GM23248 (cell line): ENCODE measurements around the gene RNU2-1. TPM values are rescaled to one million over a fixed set of nuclear protein-coding genes. Genes with fewer than 3 reads are reported as not detected.

Experiments used
- DNase-seq: peaks from one replicate; pipeline ENCODE4 v3.0.0-alpha.2; 2015
- H2AFZ ChIP-seq: fragments of 200-600 bp; sonication (generic); 2 replicates; pipeline ENCODE4 v1.6.1; 2016; ENCODE audit warnings: antibody characterized with exemption
- H3F3A ChIP-seq: fragments of 200-600 bp; sonication (generic); 2 replicates; pipeline ENCODE4 v1.6.1; 2016; ENCODE audit warnings: mild to moderate bottlenecking, antibody characterized with exemption, mixed run types; ENCODE audit not compliant: insufficient read depth
- H3K27ac ChIP-seq: fragments of 200-600 bp; sonication (generic); 2 replicates; pipeline ENCODE4 v1.5.1; 2016; ENCODE audit warnings: mild to moderate bottlenecking
- H3K27me3 ChIP-seq: fragments of 200-600 bp; sonication (generic); replicated peaks from 2 replicates; pipeline ENCODE4 v1.6.1; 2016; ENCODE audit warnings: mild to moderate bottlenecking; ENCODE audit not compliant: insufficient read depth
- H3K36me3 ChIP-seq: fragments of 200-600 bp; sonication (generic); 2 replicates; pipeline ENCODE4 v1.6.1; 2016; ENCODE audit warnings: low read depth, mild to moderate bottlenecking
- H3K4me1 ChIP-seq: fragments of 200-600 bp; sonication (generic); 2 replicates; pipeline ENCODE4 v1.6.1; 2016; ENCODE audit warnings: mild to moderate bottlenecking; ENCODE audit not compliant: insufficient read depth
- H3K4me2 ChIP-seq: fragments of 200-600 bp; sonication (generic); one replicate; pipeline ENCODE4 v1.6.1; 2016; ENCODE audit warnings: mild to moderate bottlenecking; ENCODE audit not compliant: unreplicated experiment
- H3K4me3 ChIP-seq: fragments of 200-600 bp; sonication (generic); 2 replicates; pipeline ENCODE4 v1.5.1; 2016; ENCODE audit warnings: mild to moderate bottlenecking
- H3K79me2 ChIP-seq: fragments of 200-600 bp; sonication (generic); 2 replicates; pipeline ENCODE4 v1.6.1; 2016; ENCODE audit warnings: mild to moderate bottlenecking; ENCODE audit not compliant: insufficient read depth
- H3K9ac ChIP-seq: fragments of 200-600 bp; sonication (generic); 2 replicates; pipeline ENCODE4 v1.6.1; 2016; ENCODE audit warnings: mild to moderate bottlenecking
- H3K9me2 ChIP-seq: fragments of 200-600 bp; sonication (generic); 2 replicates; pipeline ENCODE4 v1.6.1; 2016; ENCODE audit warnings: mixed run types, mild to moderate bottlenecking, moderate library complexity; ENCODE audit not compliant: insufficient read depth
- H3K9me3 ChIP-seq: fragments of 200-600 bp; sonication (generic); one replicate; pipeline ENCODE4 v1.6.1; 2017; ENCODE audit warnings: low read depth
- H4K20me1 ChIP-seq: fragments of 200-600 bp; sonication (generic); 2 replicates; pipeline ENCODE4 v1.6.0; 2016; ENCODE audit not compliant: insufficient read depth
- EZH2 ChIP-seq: fragments of 200-600 bp; sonication (generic); IDR thresholded peaks from 2 replicates; pipeline ENCODE4 v1.6.1; 2018; ENCODE audit warnings: antibody characterized with exemption, mild to moderate bottlenecking; ENCODE audit not compliant: insufficient read depth, poor library complexity, severe bottlenecking
- EZH2phosphoT487 ChIP-seq: fragments of 200-600 bp; sonication (generic); IDR thresholded peaks from 2 replicates; pipeline ENCODE4 v1.6.1; 2018; ENCODE audit warnings: antibody characterized with exemption, moderate library complexity, mild to moderate bottlenecking, low read depth; ENCODE audit not compliant: insufficient read depth
- WGBS, 2 experiments: methylation state at CpG; one replicate each; pipeline ENCODE4 v1.1.6; 2015 to 2017; ENCODE audit warnings: low lambda C conversion rate in 2 of 2, low coverage in 1 of 2; ENCODE audit errors: missing lambda C conversion rate in 2 of 2; 5-methylcytosine and 5-hydroxymethylcytosine counted together
- in situ Hi-C: fragments of 300-500 bp; cut with MboI; formaldehyde crosslinking; loops from 2 replicates; pipeline ENCODE4 v1.15.0; 2020
- polyA plus RNA-seq: library from polyadenylated mRNA; unstranded; fragments of >200 nt; fragmentation: Nextera tagmentation; extraction: Ambion mirVana; gene quantifications from 2 replicates; pipeline ENCODE4 v1.2.1, GENCODE V29; 2016
- total RNA-seq: library from RNA; depleted of rRNA; stranded (reverse); fragments of >200 nt; shearing (Covaris generic); gene quantifications from 2 replicates; pipeline ENCODE4 v1.2.3, GENCODE V29; 2014

Gene RNU2-1
- total and polyA plus RNA-seq, 2 experiments from 2014 or later, result 5.0 TPM; not detected in 1

DNA sequence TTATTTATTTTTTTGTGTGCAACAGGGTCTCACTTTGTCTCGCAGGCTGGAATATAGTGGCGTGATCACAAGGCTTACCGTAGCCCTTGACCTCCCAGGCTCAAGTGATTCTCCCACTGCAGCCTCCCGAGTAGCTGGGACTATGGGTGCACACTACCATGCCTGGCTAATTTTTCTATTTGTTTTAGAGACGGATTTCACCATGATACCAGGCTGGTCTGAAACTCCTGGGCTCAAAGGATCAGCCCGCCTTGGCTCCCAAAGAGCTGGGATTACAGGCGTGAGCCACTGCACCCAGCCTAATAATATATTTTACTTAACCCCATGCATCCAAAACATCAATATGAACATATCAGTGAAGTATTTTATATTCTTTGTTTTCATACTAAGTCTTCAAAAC, 7.4 kb downstream of the RNU2-1 start:
- no peak overlapping the region for H3K27ac ChIP-seq
- H3F3A ChIP-seq, result no peaks in the 10 kb centered on the region
- H3K4me2 ChIP-seq, result no peak overlapping the region
- H3K79me2 ChIP-seq, result no peaks in the 10 kb centered on the region
- H3K36me3 ChIP-seq, result no peaks in the 10 kb centered on the region
- H3K9ac ChIP-seq, result no peak overlapping the region
- H4K20me1 ChIP-seq, result no peaks in the 10 kb centered on the region
- no peak overlapping the region for H3K4me3 ChIP-seq
- H3K9me2 ChIP-seq, result no peaks in the 10 kb centered on the region
- no peak for TF ChIP-seq EZH2phosphoT487
- no peak for TF ChIP-seq EZH2
- H3K4me1 ChIP-seq, result no peaks in the 10 kb centered on the region
- DNase-seq, result no peak
- H2AFZ ChIP-seq, result no peak overlapping the region
- WGBS, 2 experiments, result 92 to 94% methylated on average over 7 of the region's 7 CpGs
- no peaks in the 10 kb centered on the region for H3K9me3 ChIP-seq
- in situ Hi-C loops, result no loop called here
- no peaks in the 10 kb centered on the region for H3K27me3 ChIP-seq

DNA sequence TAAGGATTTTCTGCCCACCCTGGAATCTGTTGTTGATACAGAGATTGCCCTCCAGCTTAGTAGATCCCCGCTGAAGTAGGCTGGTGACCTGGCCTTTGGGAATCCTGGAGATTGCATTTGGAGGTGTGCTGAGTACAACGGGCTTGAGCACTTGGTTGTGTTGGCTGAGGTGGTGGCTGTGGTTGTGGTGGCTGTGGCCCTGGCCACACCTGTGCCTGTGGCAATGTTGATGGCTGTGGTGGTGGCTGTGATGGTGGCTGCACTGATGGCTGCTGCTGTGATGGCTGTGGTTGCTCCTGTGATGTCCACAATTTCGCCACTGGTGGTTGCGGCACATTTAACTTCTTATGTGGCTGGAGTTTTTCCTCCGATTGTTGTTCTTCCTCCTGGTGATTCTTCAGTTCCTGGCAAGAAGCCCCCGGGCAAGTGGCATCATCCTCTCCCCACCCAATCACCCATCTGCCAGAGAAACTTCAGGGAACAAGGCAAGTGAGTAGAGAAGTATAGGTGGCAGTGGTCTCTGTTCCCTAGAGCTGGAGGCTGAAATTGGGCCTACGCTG, 9.6 kb downstream of the RNU2-1 start:
- no peaks in the 10 kb centered on the region for H3K4me1 ChIP-seq
- H3K36me3 ChIP-seq, result 0 out of 2 replicates have a peak, but pooled peaks cover under 1% of the 10 kb centered on the region
- no peak overlapping the region for H3K4me3 ChIP-seq
- WGBS, 2 experiments, result 88 to 91% methylated on average over 7 of the region's 7 CpGs
- in situ Hi-C loops, result no loop called here
- H3F3A ChIP-seq, result no peaks in the 10 kb centered on the region
- no peak overlapping the region for H3K4me2 ChIP-seq
- H3K9ac ChIP-seq, result no peak overlapping the region
- no peak for TF ChIP-seq EZH2
- TF ChIP-seq EZH2phosphoT487, result no peak
- no peak overlapping the region for H3K27ac ChIP-seq
- H3K79me2 ChIP-seq, result no peaks in the 10 kb centered on the region
- no peaks in the 10 kb centered on the region for H3K9me3 ChIP-seq
- no peaks in the 10 kb centered on the region for H3K27me3 ChIP-seq
- DNase-seq, result no peak
- H3K9me2 ChIP-seq, result no peaks in the 10 kb centered on the region
- no peak overlapping the region for H2AFZ ChIP-seq
- H4K20me1 ChIP-seq, result no peaks in the 10 kb centered on the region

DNA sequence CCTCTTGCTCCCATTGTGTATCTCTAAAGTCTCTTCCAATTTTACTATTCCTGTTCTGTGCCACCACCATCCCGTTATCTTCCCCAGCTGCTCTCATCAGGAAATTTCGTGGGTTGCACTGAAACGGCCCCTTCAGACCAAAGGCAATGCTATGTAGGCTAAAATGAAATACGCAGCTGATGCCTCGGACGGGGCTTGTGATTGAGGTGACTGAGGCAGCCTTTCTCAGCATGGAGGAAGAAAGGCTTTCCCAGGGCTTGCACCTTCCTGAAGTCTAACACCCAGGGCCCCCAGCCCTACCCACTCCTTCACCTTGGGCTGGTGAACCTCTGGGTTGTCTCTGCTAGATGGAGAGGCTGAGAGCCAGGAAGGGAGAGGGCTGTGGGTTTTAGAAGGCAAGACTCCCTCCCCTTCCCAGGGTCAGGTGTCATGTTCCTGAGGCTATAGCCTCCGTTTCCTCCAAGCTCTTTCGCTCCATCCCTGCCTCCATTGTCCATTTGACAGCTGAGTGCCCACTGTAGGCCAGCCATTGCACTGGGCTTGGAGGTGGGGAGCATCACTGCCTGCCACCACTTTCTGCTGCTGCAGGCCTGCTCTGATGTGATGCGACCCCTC, 13.2 kb downstream of the RNU2-1 start:
- no peak for TF ChIP-seq EZH2
- no peak for TF ChIP-seq EZH2phosphoT487
- Histone ChIP-seq H3K9ac (no peak overlapping the region), H3K79me2 (no peaks in the 10 kb centered on the region), H3K9me3 (no peaks in the 10 kb centered on the region), H3K4me2 (no peak overlapping the region), H3K36me3 (peaks cover 5% of the 10 kb centered on the region; the same call in 1 of the 2 replicates), H4K20me1 (no peaks in the 10 kb centered on the region), H3K27me3 (no peaks in the 10 kb centered on the region), H2AFZ (no peak overlapping the region), H3K27ac (no peak overlapping the region), H3K4me1 (no peaks in the 10 kb centered on the region), H3K4me3 (no peak overlapping the region), H3K9me2 (no peaks in the 10 kb centered on the region), H3F3A (no peaks in the 10 kb centered on the region)
- in situ Hi-C loops, result no loop called here
- no peak for DNase-seq
- 89 to 93% methylated on average over 9 of the region's 9 CpGs for WGBS, 2 experiments

DNA sequence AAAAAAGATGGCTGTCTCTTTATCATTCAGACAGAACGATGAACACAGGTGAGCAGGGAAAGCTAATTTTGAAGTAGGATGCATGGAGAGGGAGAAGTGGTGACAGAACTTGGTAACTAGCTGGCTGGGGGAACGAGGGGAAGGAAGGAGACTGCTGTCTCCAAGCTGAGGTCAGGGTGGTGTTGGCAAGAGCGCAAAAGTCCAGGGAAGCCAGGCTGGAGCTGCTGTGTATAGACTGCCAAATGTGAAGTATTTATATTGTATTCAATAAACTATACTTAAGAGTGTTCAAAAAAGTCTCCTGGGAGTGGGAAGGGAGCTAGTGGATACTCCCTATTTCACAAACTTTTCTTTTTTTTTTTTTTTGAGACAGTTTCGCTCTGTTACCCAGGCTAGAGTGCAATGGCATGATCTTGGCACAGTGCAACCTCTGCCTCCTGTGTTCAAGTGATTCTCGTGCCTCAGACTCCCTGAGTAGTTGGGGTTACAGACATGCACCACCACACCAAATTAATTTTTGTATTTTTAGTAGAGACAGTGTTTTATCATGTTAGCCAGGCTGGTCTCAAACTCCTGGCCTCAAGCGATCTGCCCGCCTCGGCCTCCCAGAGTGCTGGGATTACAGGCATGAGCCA, 13.9 kb downstream of the RNU2-1 start:
- Histone ChIP-seq H3K4me3 (no peak overlapping the region), H3K9me3 (no peaks in the 10 kb centered on the region), H3K36me3 (peaks cover 5% of the 10 kb centered on the region; the same call in 1 of the 2 replicates), H3F3A (no peaks in the 10 kb centered on the region), H3K27ac (no peak overlapping the region), H4K20me1 (no peaks in the 10 kb centered on the region), H3K4me1 (no peaks in the 10 kb centered on the region), H3K9ac (no peak overlapping the region), H3K27me3 (no peaks in the 10 kb centered on the region), H3K79me2 (no peaks in the 10 kb centered on the region), H3K4me2 (no peak overlapping the region), H3K9me2 (no peaks in the 10 kb centered on the region), H2AFZ (no peak overlapping the region)
- 88 to 89% methylated on average over 8 of the region's 8 CpGs for WGBS, 2 experiments
- in situ Hi-C loops, result loop anchor here (10.0 kb wide), 1 partner anchor 95 kb away; no protein-coding TSS in a partner anchor
- TF ChIP-seq EZH2 (no peak), EZH2phosphoT487 (no peak)
- no peak for DNase-seq
